Measurements from ENCODE around the gene ATOH7. TPM values are rescaled to one million over a fixed set of nuclear protein-coding genes. Genes with fewer than 3 reads are reported as not detected.

Gene ATOH7
- polyA plus RNA-seq, 1 donor (not counting 4 experiments of a cell fraction or from before 2014, with no cell fraction given), result not detected

Other genes starting within 250 kb of the ATOH7 start
- 28.0 to 42.9 TPM (median 29.6 TPM) in 3 replicates for gene HERC4, start 156.8 kb downstream of the ATOH7 start, polyA plus RNA-seq
- 0.42 to 1.0 TPM (median 0.54 TPM) in 3 replicates for gene MYPN, start 122.6 kb downstream of the ATOH7 start, polyA plus RNA-seq
- 35.8 to 108 TPM (median 45.7 TPM) in 3 replicates for gene HNRNPH3, start 100.0 kb upstream of the ATOH7 start, polyA plus RNA-seq
- gene PBLD, start 100.8 kb upstream of the ATOH7 start, polyA plus RNA-seq, result 0.66 to 1.00 TPM (median 0.91 TPM) in 3 replicates
- gene RUFY2, start 175.2 kb upstream of the ATOH7 start, polyA plus RNA-seq, result 9.8 to 15.6 TPM (median 12.1 TPM) in 3 replicates
- gene DNA2, start 239.9 kb upstream of the ATOH7 start, polyA plus RNA-seq, result 2.6 to 7.6 TPM (median 3.5 TPM) in 3 replicates

All from keratinocyte (primary cell).